Vagina (tissue), 2 donors: ENCODE measurements around the gene SH3RF1. TPM values are rescaled to one million over a fixed set of nuclear protein-coding genes. Genes with fewer than 3 reads are reported as not detected.

ENCODE experiments used
- DNase-seq, 2 donors: peaks; one replicate each; pipeline ENCODE4 v3.0.0-alpha.2; 2017; ENCODE audit errors: extremely low spot score in 2 of 2
- H3K27ac ChIP-seq: fragments of 200-600 bp; sonication (generic); one replicate; pipeline ENCODE4 v1.5.1; 2019
- H3K27me3 ChIP-seq: fragments of 200-600 bp; sonication (generic); one replicate; pipeline ENCODE4 v1.5.1; 2019
- H3K36me3 ChIP-seq, 2 donors: fragments of 200-600 bp; sonication (generic); one replicate each; pipeline ENCODE4 v1.5.1; 2017 to 2019
- H3K4me1 ChIP-seq: fragments of 200-600 bp; sonication (generic); one replicate; pipeline ENCODE4 v1.5.1; 2019
- H3K4me3 ChIP-seq, 2 donors: fragments of 200-600 bp; sonication (generic); 1 replicate in 1 of 2; 2 replicates in 1 of 2; pipeline ENCODE4 v1.5.1; 2016 to 2019
- H3K9me3 ChIP-seq: fragments of 200-600 bp; sonication (generic); one replicate; pipeline ENCODE4 v1.5.1; 2019
- CTCF ChIP-seq, 3 experiments: fragments of 450-650 bp in 2 of 3; fragments of 200-600 bp in 1 of 3; sonication (generic) in 1 of 3; IDR thresholded peaks; one replicate each; pipeline ENCODE4 v1.5.1; 2017 to 2019; ENCODE audit warnings: antibody characterized with exemption in 3 of 3, mild to moderate bottlenecking in 2 of 3, moderate library complexity in 2 of 3
- POLR2A ChIP-seq, 2 donors: fragments of 450-650 bp; IDR thresholded peaks; one replicate each; pipeline ENCODE4 v1.6.1; 2017; ENCODE audit warnings: antibody characterized with exemption in 2 of 2, mild to moderate bottlenecking in 2 of 2, moderate library complexity in 2 of 2
- POLR2AphosphoS5 ChIP-seq, 2 donors: sonication (generic); formaldehyde crosslinking; IDR thresholded peaks; one replicate each; pipeline ENCODE4 v1.9.0; 2017; ENCODE audit warnings: antibody characterized with exemption in 2 of 2, mild to moderate bottlenecking in 2 of 2, low read depth in 1 of 2; ENCODE audit not compliant: insufficient read depth in 1 of 2
- intact Hi-C: fragments of 100-400 bp; cut with DNase I; formaldehyde crosslinking; loops from one replicate; pipeline ENCODE4 v1.15.1; 2023
- total RNA-seq: library from RNA; depleted of rRNA; stranded (reverse); fragments of >200 nt; gene quantifications from one replicate; pipeline ENCODE4 v1.2.3, GENCODE V29; 2016

SH3RF1 gene
- total RNA-seq = 16.0 TPM

DNA sequence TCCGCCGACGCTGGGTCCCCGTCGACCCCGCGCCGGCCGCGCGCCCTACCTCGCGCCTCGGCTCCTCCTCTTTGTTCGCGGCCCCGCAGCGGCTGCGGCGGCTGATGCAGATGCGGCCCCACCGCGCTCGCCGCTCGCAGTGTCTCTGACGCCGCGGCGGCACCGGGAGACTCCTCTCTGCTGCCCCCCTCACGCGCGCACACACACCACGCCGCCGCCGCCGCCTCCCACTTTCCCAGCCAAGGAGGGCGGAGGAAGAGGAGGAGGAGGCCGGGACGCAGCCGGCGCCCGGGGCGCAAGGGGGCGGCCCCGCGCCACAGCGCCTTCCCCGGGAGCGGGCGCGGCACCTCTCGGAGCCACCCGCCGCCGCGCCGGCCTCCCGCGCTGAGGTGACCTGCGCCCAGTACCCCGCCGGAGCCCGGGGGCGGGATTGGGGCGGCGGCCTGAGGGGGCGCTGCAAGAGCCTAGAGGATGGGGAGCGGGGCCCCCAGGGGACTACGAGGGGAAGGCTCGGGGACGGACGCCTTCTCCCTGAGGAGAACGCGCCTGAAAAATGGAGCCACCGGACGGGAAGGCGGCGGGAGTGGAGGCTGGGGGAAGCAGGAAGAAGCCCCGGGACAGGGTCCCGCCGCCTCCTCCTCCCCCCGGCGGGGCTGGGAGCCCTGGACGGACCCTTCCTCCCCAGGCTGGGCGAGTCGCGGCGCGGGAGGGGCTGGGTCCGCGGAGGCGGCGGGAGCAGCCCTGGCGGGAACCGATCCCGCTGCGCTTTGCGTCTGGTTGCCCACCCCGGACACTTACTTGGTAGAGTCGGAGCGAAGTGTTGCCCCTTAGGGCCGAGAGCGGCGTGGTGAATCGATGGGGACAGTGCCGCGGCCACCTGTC, at the start of gene SH3RF1:
SH3RF1 (minus strand) TSS at position 147 of the 882 bp plus-strand sequence. CDS start 1,744 bp downstream, outside the sequence.
- Histone ChIP-seq H3K4me3 (peak within 1 kb of the TSS; percentile 71 to 76), H3K27ac (peak within 1 kb of the TSS; percentile 87), H3K4me1 (peaks cover 51% of the 10 kb centered on the region), H3K27me3 (no peaks in the 10 kb centered on the region), H3K9me3 (no peaks in the 10 kb centered on the region), H3K36me3 (no peaks in the 10 kb centered on the region)
- TF ChIP-seq POLR2AphosphoS5 (IDR thresholded peaks at IDR 0.05; ENCODE audit: insufficient read depth in 1 of 2, low read depth in 1 of 2) (peak in 1 of 2 donors; percentile 78), CTCF (IDR thresholded peaks at IDR 0.05) (peak in 1 of 3 experiments; percentile 18), POLR2A (IDR thresholded peaks at IDR 0.05) (peak in 1 of 2 donors; percentile 83)
- intact Hi-C loops = loop anchor here (10.0 kb wide), 1 partner anchor 256 kb away; the partner anchor contains the start of gene CBR4
- no peak for DNase-seq

- Histone ChIP-seq H3K4me1 (peaks cover 11% of the 10 kb centered on the region), H3K27ac (peak overlapping the region; percentile 33), H3K4me3 (no peak overlapping the region), H3K27me3 (no peaks in the 10 kb centered on the region), H3K9me3 (no peaks in the 10 kb centered on the region), H3K36me3 (no peaks in the 10 kb centered on the region)
- DNase-seq = no peak
- intact Hi-C loops = no loop called here
- no peak for TF ChIP-seq POLR2A (IDR thresholded peaks at IDR 0.05)
- no peak for TF ChIP-seq POLR2AphosphoS5 (IDR thresholded peaks at IDR 0.05; ENCODE audit: insufficient read depth in 1 of 2, low read depth in 1 of 2)
- no peak for TF ChIP-seq CTCF (IDR thresholded peaks at IDR 0.05)
Observed at GRCh38 chr4:169315530-169316343, 45.0 kb upstream of the SH3RF1 start.

DNA sequence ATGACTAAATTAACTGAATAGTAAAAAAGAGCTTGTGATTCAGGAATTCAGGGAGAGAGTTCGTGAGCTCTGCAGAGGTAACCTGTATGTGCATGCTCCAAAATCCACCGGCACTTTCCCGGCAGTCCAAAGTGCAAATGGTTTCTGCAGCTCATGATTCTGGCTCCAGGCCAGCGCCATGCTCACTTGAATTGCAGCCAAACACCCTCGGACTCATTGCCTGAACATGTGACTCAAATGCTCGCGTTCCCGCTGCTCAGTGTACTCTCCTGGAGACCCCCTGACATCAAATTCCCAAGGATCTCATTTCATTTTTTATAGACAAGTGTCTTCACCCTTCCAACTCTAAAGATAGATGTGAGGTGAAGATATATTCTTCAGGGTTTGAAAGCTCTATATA, 44.1 kb upstream of the SH3RF1 start:
- Histone ChIP-seq H3K4me3 (no peak overlapping the region), H3K9me3 (no peaks in the 10 kb centered on the region), H3K27ac (no peak overlapping the region), H3K27me3 (no peaks in the 10 kb centered on the region), H3K36me3 (no peaks in the 10 kb centered on the region), H3K4me1 (peaks cover 11% of the 10 kb centered on the region)
- no peak for DNase-seq
- TF ChIP-seq CTCF (IDR thresholded peaks at IDR 0.05) = no peak
- no peak for TF ChIP-seq POLR2AphosphoS5 (IDR thresholded peaks at IDR 0.05; ENCODE audit: insufficient read depth in 1 of 2, low read depth in 1 of 2)
- TF ChIP-seq POLR2A (IDR thresholded peaks at IDR 0.05) = no peak
- intact Hi-C loops = no loop called here

DNA sequence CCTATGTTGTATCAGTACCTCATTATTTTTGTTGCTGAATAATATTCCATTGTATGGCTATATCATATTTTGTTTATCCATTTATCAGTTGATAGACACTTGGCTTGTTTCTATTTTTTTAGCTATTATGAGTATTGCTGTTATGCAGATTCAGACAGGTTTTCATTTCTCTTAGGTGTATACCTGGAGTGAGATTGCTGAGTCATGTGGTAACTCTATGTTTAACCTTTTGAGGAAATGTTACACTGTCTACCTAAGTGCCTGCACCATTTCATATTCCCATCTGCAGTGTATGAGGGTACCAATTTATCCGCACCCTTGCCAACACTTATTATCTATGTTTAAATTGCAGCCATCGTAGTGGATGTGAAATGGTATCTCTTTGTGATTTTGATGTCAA, 43.0 kb upstream of the SH3RF1 start:
- H3K4me1 ChIP-seq = peaks cover 11% of the 10 kb centered on the region
- no peak for TF ChIP-seq POLR2A (IDR thresholded peaks at IDR 0.05)
- no peak for TF ChIP-seq CTCF (IDR thresholded peaks at IDR 0.05)
- TF ChIP-seq POLR2AphosphoS5 (IDR thresholded peaks at IDR 0.05; ENCODE audit: insufficient read depth in 1 of 2, low read depth in 1 of 2) = no peak

More for the DNA sequence above, 43.0 kb upstream of the SH3RF1 start:
- DNase-seq = no peak
- no peaks in the 10 kb centered on the region for H3K9me3 ChIP-seq
- intact Hi-C loops = no loop called here
- H3K4me3 ChIP-seq = no peak overlapping the region
- no peaks in the 10 kb centered on the region for H3K27me3 ChIP-seq
- H3K36me3 ChIP-seq = no peaks in the 10 kb centered on the region
- H3K27ac ChIP-seq = no peak overlapping the region
